HEK293 (cell line): ENCODE measurements around the gene LRIG3.

Experiments used
- CTCF ChIA-PET: fragments of 350-600 bp; formaldehyde crosslinking; extraction: SDS; loops from one replicate; lab custom pipeline; 2021; ENCODE audit warnings: antibody characterized with exemption; lab: Yijun Ruan, JAX
- POLR2A ChIA-PET: fragments of 300-600 bp; formaldehyde crosslinking; extraction: SDS; loops from one replicate; lab custom pipeline; 2020; ENCODE audit warnings: antibody characterized with exemption, inconsistent platforms; lab: Yijun Ruan, JAX
- H3K27ac ChIP-seq: fragments of 200-500 bp; sonication (Bioruptor generic); 2 replicates; pipeline ENCODE4 v1.5.1; 2014; ENCODE audit warnings: low read depth, low read length, control low read depth, inconsistent platforms; ENCODE audit errors: extremely low read depth
- H3K36me3 ChIP-seq, 2 experiments: fragments of 200-500 bp in 1 of 2; sonication (Bioruptor generic) in 1 of 2; 1 replicate in 1 of 2; 2 replicates in 1 of 2; pipeline ENCODE4 v1.5.1; 2014 to 2017; ENCODE audit warnings: inconsistent platforms in 2 of 2, low read length in 2 of 2; ENCODE audit not compliant: control insufficient read depth in 2 of 2, insufficient read depth in 1 of 2
- H3K4me1 ChIP-seq: fragments of 200-500 bp; sonication (Bioruptor generic); 2 replicates; pipeline ENCODE4 v1.5.1; 2014; ENCODE audit warnings: mild to moderate bottlenecking, low read length, inconsistent platforms; ENCODE audit not compliant: control insufficient read depth, insufficient read depth
- H3K4me3 ChIP-seq: 2 replicates; pipeline ENCODE4 v1.5.1; 2011; ENCODE audit warnings: low read depth, mild to moderate bottlenecking, control low read depth, low read length, moderate library complexity
- H3K9me3 ChIP-seq: fragments of 200-500 bp; sonication (Bioruptor generic); 2 replicates; pipeline ENCODE4 v1.5.1; 2014; ENCODE audit warnings: low read depth, low read length, inconsistent platforms; ENCODE audit not compliant: control insufficient read depth, insufficient read depth
- GLI2 ChIP-seq: fragments of 450-650 bp; formaldehyde crosslinking; IDR thresholded peaks from 2 replicates; pipeline ENCODE4; 2017; ENCODE audit warnings: missing biosample characterization, missing genetic modification characterization, low read depth, borderline replicate concordance
- HOXC10 ChIP-seq: sonication (generic); formaldehyde crosslinking; IDR thresholded peaks from 2 replicates; pipeline ENCODE4 v1.8.1; 2023; ENCODE audit warnings: mild to moderate bottlenecking, missing genetic modification reagents
- MEIS1 ChIP-seq: sonication (generic); formaldehyde crosslinking; IDR thresholded peaks from 2 replicates; pipeline ENCODE4 v1.8.1; 2022; ENCODE audit warnings: missing genetic modification reagents, mild to moderate bottlenecking, borderline replicate concordance
- SCRT1 ChIP-seq: fragments of 450-650 bp; formaldehyde crosslinking; IDR thresholded peaks from 2 replicates; pipeline ENCODE4 v1.5.1; 2016; ENCODE audit warnings: missing biosample characterization, missing genetic modification characterization, borderline replicate concordance
- ZBTB17 ChIP-seq: fragments of 450-650 bp; formaldehyde crosslinking; IDR thresholded peaks from 2 replicates; pipeline ENCODE4 v1.5.1; 2016; ENCODE audit warnings: missing biosample characterization, missing genetic modification characterization
- ZNF114 ChIP-seq: fragments of 450-650 bp; formaldehyde crosslinking; IDR thresholded peaks from 2 replicates; pipeline ENCODE4 v1.5.0; 2017; ENCODE audit warnings: missing biosample characterization, missing genetic modification characterization
- ZNF174 ChIP-seq: fragments of 450-650 bp; formaldehyde crosslinking; IDR thresholded peaks from 2 replicates; pipeline ENCODE4 v1.5.0; 2017; ENCODE audit warnings: missing biosample characterization, mild to moderate bottlenecking, missing genetic modification characterization
- ZNF239 ChIP-seq: fragments of 450-650 bp; formaldehyde crosslinking; IDR thresholded peaks from 2 replicates; pipeline ENCODE4 v1.5.1; 2016; ENCODE audit warnings: missing biosample characterization, missing genetic modification characterization
- ZNF26 ChIP-seq: fragments of 450-650 bp; formaldehyde crosslinking; IDR thresholded peaks from 2 replicates; pipeline ENCODE4 v1.5.1; 2016; ENCODE audit warnings: missing biosample characterization, missing genetic modification characterization
- ZNF266 ChIP-seq: fragments of 450-650 bp; formaldehyde crosslinking; IDR thresholded peaks from 2 replicates; pipeline ENCODE4 v1.5.1; 2016; ENCODE audit warnings: missing biosample characterization, missing genetic modification characterization, low read depth
- ZNF366 ChIP-seq: fragments of 450-650 bp; formaldehyde crosslinking; conservative IDR thresholded peaks from 2 replicates; pipeline ENCODE4 v1.5.1; 2016; ENCODE audit warnings: missing biosample characterization, missing genetic modification characterization
- ZNF433 ChIP-seq: fragments of 450-650 bp; formaldehyde crosslinking; IDR thresholded peaks from 2 replicates; pipeline ENCODE4 v1.5.1; 2016; ENCODE audit warnings: missing biosample characterization, missing genetic modification characterization, low read depth
- ZNF510 ChIP-seq: fragments of 450-650 bp; formaldehyde crosslinking; IDR thresholded peaks from 2 replicates; pipeline ENCODE4 v1.5.1; 2018; ENCODE audit warnings: mild to moderate bottlenecking, missing genetic modification characterization, missing biosample characterization; ENCODE audit not compliant: insufficient replicate concordance
- ZNF548 ChIP-seq: fragments of 450-650 bp; formaldehyde crosslinking; IDR thresholded peaks from 2 replicates; pipeline ENCODE4 v1.5.1; 2016; ENCODE audit warnings: missing biosample characterization, missing genetic modification characterization
- ZNF549 ChIP-seq: fragments of 450-650 bp; IDR thresholded peaks from 2 replicates; pipeline ENCODE4 v1.5.1; 2018; ENCODE audit warnings: missing biosample characterization, missing genetic modification characterization, mild to moderate bottlenecking, inconsistent platforms, moderate library complexity
- ZNF596 ChIP-seq: fragments of 450-650 bp; IDR thresholded peaks from 2 replicates; pipeline ENCODE4 v1.5.0; 2018; ENCODE audit warnings: missing biosample characterization, mild to moderate bottlenecking, missing genetic modification characterization, moderate library complexity
- ZNF610 ChIP-seq: fragments of 450-650 bp; formaldehyde crosslinking; IDR thresholded peaks from 2 replicates; pipeline ENCODE4 v1.5.1; 2016; ENCODE audit warnings: missing biosample characterization, missing genetic modification characterization, borderline replicate concordance
- ZNF660 ChIP-seq: fragments of 450-650 bp; IDR thresholded peaks from 2 replicates; pipeline ENCODE4 v1.5.1; 2018; ENCODE audit warnings: missing biosample characterization, mild to moderate bottlenecking, missing genetic modification characterization
- ZNF707 ChIP-seq: fragments of 450-650 bp; formaldehyde crosslinking; IDR thresholded peaks from 2 replicates; pipeline ENCODE4 v1.5.1; 2016; ENCODE audit warnings: missing biosample characterization, missing genetic modification characterization
- ZNF76 ChIP-seq: fragments of 450-650 bp; formaldehyde crosslinking; IDR thresholded peaks from 2 replicates; pipeline ENCODE4; 2016; ENCODE audit warnings: low read depth, missing biosample characterization, missing genetic modification characterization, borderline replicate concordance
- ZNF785 ChIP-seq: fragments of 450-650 bp; formaldehyde crosslinking; IDR thresholded peaks from 2 replicates; pipeline ENCODE4 v1.5.1; 2016; ENCODE audit warnings: missing biosample characterization, missing genetic modification characterization
- ZSCAN18 ChIP-seq: fragments of 450-650 bp; formaldehyde crosslinking; IDR thresholded peaks from 2 replicates; pipeline ENCODE4 v1.5.1; 2016; ENCODE audit warnings: missing biosample characterization, missing genetic modification characterization
- ZSCAN23 ChIP-seq: fragments of 450-650 bp; formaldehyde crosslinking; IDR thresholded peaks from 2 replicates; pipeline ENCODE4 v1.5.1; 2016; ENCODE audit warnings: missing biosample characterization, missing genetic modification characterization
- TF ChIP-seq, protein P1 (sequence below): fragments of 450-650 bp; formaldehyde crosslinking; IDR thresholded peaks from 2 replicates; pipeline ENCODE4 v1.5.1; 2016; ENCODE audit warnings: missing biosample characterization, missing genetic modification characterization, borderline replicate concordance

LRIG3 gene

GRCh38 chr12:58963844-58964243, 43.5 kb upstream of the LRIG3 start (continued):
- TF ChIP-seq ZBTB17 (tag by site-specific recombination) (no peak), SCRT1 (tag by site-specific recombination) (no peak)

DNA sequence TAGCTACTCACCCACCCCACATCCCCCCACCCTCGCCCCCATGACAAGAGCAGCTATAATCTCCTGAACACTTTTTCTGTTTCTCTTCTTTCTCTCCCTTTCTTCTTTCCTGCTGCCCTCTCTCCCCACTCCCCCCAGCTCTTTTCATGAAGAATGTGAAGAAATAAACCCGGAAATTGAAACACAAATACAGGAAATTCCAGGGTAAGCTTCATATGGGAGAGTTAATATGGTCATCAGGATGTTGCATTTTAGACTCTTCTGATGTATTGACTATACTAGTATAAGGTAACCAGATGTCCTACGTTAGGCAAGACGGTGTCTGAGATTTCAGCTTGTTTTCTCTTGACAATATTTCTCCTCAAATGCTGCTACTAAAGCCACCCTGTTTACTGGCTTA, 41.6 kb upstream of the LRIG3 start:
- Histone ChIP-seq H3K4me3 (no peak overlapping the region), H3K27ac (no peak overlapping the region), H3K36me3 (no peaks in the 10 kb centered on the region), H3K4me1 (peaks cover 10% of the 10 kb centered on the region), H3K9me3 (no peaks in the 10 kb centered on the region)
- TF ChIP-seq ZNF26 (tag by site-specific recombination) (no peak), ZNF610 (no peak)
- ChIA-PET POLR2A (interaction anchor here (1.4 kb wide), 1 partner anchor 42 kb away, joined by 4 read pairs; the partner anchor contains the start of gene LRIG3), CTCF (no interaction called here)

GRCh38 chr12:58961166-58961565, 40.9 kb upstream of the LRIG3 start:
- ChIA-PET CTCF (interaction anchor here (1.2 kb wide), 1 partner anchor 9 kb away, joined by 4 read pairs; no protein-coding TSS in a partner anchor), POLR2A (interaction anchor here (1.4 kb wide), 1 partner anchor 41 kb away, joined by 4 read pairs; the partner anchor contains the start of gene LRIG3)
- TF ChIP-seq ZNF174 (tag by site-specific recombination) (no peak), HOXC10 (no peak), ZSCAN23 (no peak), MEIS1 (CRISPR knock-in tag) (no peak), ZNF596 (tag by site-specific recombination) (no peak), ZNF366 (tag by site-specific recombination) (no peak), ZNF114 (tag by site-specific recombination) (no peak), ZNF510 (tag by site-specific recombination) (no peak), ZNF785 (tag by site-specific recombination) (no peak), ZNF239 (tag by site-specific recombination) (no peak), ZNF433 (tag by site-specific recombination) (no peak), ZNF266 (tag by site-specific recombination) (no peak), ZNF76 (tag by site-specific recombination) (no peak), ZNF548 (no peak), ZNF549 (tag by site-specific recombination) (no peak), ZNF707 (tag by site-specific recombination) (no peak), ZSCAN18 (no peak), ZNF660 (tag by site-specific recombination) (no peak), GLI2 (no peak)
- TF ChIP-seq, protein P1, sequence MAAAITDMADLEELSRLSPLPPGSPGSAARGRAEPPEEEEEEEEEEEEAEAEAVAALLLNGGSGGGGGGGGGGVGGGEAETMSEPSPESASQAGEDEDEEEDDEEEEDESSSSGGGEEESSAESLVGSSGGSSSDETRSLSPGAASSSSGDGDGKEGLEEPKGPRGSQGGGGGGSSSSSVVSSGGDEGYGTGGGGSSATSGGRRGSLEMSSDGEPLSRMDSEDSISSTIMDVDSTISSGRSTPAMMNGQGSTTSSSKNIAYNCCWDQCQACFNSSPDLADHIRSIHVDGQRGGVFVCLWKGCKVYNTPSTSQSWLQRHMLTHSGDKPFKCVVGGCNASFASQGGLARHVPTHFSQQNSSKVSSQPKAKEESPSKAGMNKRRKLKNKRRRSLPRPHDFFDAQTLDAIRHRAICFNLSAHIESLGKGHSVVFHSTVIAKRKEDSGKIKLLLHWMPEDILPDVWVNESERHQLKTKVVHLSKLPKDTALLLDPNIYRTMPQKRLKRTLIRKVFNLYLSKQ (tag by site-specific recombination): no peak

More at GRCh38 chr12:58961166-58961565, 40.9 kb upstream of the LRIG3 start:
- Histone ChIP-seq H3K9me3 (no peaks in the 10 kb centered on the region), H3K4me3 (no peak overlapping the region), H3K36me3 (no peaks in the 10 kb centered on the region), H3K4me1 (peaks cover 10% of the 10 kb centered on the region), H3K27ac (no peak overlapping the region)
